Left lung (tissue), 10 donors: Measurements from ENCODE around the gene DNAH2. TPM values are rescaled to one million over a fixed set of nuclear protein-coding genes. Genes with fewer than 3 reads are reported as not detected.

Experiments
- ATAC-seq: fragments of 200-7000 bp; cut with Tn5 transposase; one replicate; pipeline ENCODE4 v1.9.1; 2020; ENCODE audit warnings: moderate library complexity
- DNase-seq, 4 donors: peaks; one replicate each; pipeline ENCODE4 v3.0.0-alpha.2; 2013 to 2020
- H3K27ac ChIP-seq, 2 donors: fragments of 200-600 bp; sonication (generic) in 1 of 2; one replicate each; pipeline versions ENCODE4 v1.5.0 to v1.8.0; 2020 to 2021
- H3K27me3 ChIP-seq, 2 donors: fragments of 200-600 bp; sonication (generic) in 1 of 2; one replicate each; pipeline versions ENCODE4 v1.5.0 to v1.8.0; 2020 to 2021
- H3K36me3 ChIP-seq, 2 donors: fragments of 200-600 bp; sonication (generic) in 1 of 2; one replicate each; pipeline versions ENCODE4 v1.5.0 to v1.8.0; 2020 to 2021
- H3K4me1 ChIP-seq, 2 donors: fragments of 200-600 bp; one replicate each; pipeline ENCODE4 v1.8.0; 2021
- H3K4me3 ChIP-seq, 2 donors: fragments of 200-600 bp; sonication (generic) in 1 of 2; one replicate each; pipeline versions ENCODE4 v1.5.0 to v1.8.0; 2020 to 2021; ENCODE audit warnings: mild to moderate bottlenecking in 1 of 2
- H3K9me3 ChIP-seq, 2 donors: fragments of 200-600 bp; sonication (generic) in 1 of 2; one replicate each; pipeline versions ENCODE4 v1.5.0 to v1.8.0; 2020 to 2021
- CTCF ChIP-seq, 2 donors: fragments of 200-600 bp; sonication (generic) in 1 of 2; IDR thresholded peaks; one replicate each; pipeline versions ENCODE4 v1.5.0 to v1.8.0; 2021; ENCODE audit warnings: antibody characterized with exemption in 2 of 2
- intact Hi-C, 2 donors: fragments of 100-400 bp; cut with DNase I; formaldehyde crosslinking; loops; one replicate each; pipeline versions ENCODE4 v1.11.2 to v1.14.2; 2022
- polyA plus RNA-seq, 6 donors: library from polyadenylated mRNA; unstranded; fragments of 120-200 nt; gene quantifications; one replicate each; pipeline ENCODE4 v1.2.1, GENCODE V29; 2013; ENCODE audit not compliant: insufficient read length in 6 of 6
- total RNA-seq, 2 donors: library from RNA; stranded (reverse); fragmentation: NEBNext Ultra II Directional; extraction: Animal tissue kit (Norgen Biotek cat#: 25700); gene quantifications; one replicate each; pipeline ENCODE4 v1.2.1, GENCODE V29; 2021
- donor health status: DM: no; HTN: yes; CAD: no.
- donor health status: DM: no; HTN: no; CAD: no.

Gene DNAH2
- total and polyA plus RNA-seq, 8 donors = 0.67 to 4.5 (median 2.6) TPM

GRCh38 chr17:7825206-7825990 is 107.9 kb downstream of the DNAH2 start:
- intact Hi-C loops = no loop called here
- no peaks in the 10 kb centered on the region for H3K9me3 ChIP-seq
- H3K36me3 ChIP-seq = no peaks in the 10 kb centered on the region
- H3K27ac ChIP-seq = no peak overlapping the region
- no peak for TF ChIP-seq CTCF (IDR thresholded peaks at IDR 0.05)
- DNase-seq = no peak
- H3K27me3 ChIP-seq = no peaks in the 10 kb centered on the region
- no peak for ATAC-seq
- H3K4me1 ChIP-seq = no peaks in the 10 kb centered on the region
- H3K4me3 ChIP-seq = no peak overlapping the region

- DNase-seq = no peak
- intact Hi-C loops = no loop called here
- Histone ChIP-seq H3K4me1 (peaks cover 0 to 13% of the 10 kb centered on the region in 2 donors), H3K27ac (no peak overlapping the region), H3K27me3 (no peaks in the 10 kb centered on the region), H3K4me3 (no peak overlapping the region), H3K36me3 (no peaks in the 10 kb centered on the region), H3K9me3 (no peaks in the 10 kb centered on the region)
- ATAC-seq = no peak
- no peak for TF ChIP-seq CTCF (IDR thresholded peaks at IDR 0.05)
Observed at GRCh38 chr17:7830616-7831015, 113.1 kb downstream of the DNAH2 start.

- Histone ChIP-seq H3K36me3 (no peaks in the 10 kb centered on the region), H3K4me3 (no peak overlapping the region), H3K27ac (no peak overlapping the region), H3K27me3 (no peaks in the 10 kb centered on the region), H3K4me1 (peaks cover 0 to 16% of the 10 kb centered on the region in 2 donors), H3K9me3 (no peaks in the 10 kb centered on the region)
- TF ChIP-seq CTCF (IDR thresholded peaks at IDR 0.05) = no peak
- DNase-seq = no peak
- ATAC-seq = no peak
- intact Hi-C loops = no loop called here
Observed at GRCh38 chr17:7831233-7831632, 113.7 kb downstream of the DNAH2 start.

- Histone ChIP-seq H3K9me3 (no peaks in the 10 kb centered on the region), H3K36me3 (no peaks in the 10 kb centered on the region), H3K27me3 (no peaks in the 10 kb centered on the region), H3K4me3 (no peak overlapping the region), H3K27ac (no peak overlapping the region), H3K4me1 (peaks cover 5 to 28% of the 10 kb centered on the region in 2 donors)
- DNase-seq = no peak
- ATAC-seq = no peak
- TF ChIP-seq CTCF (IDR thresholded peaks at IDR 0.05) = no peak
- intact Hi-C loops = no loop called here
Observed at GRCh38 chr17:7832431-7832830, 114.9 kb downstream of the DNAH2 start.

GRCh38 chr17:7833011-7833794 is 115.7 kb downstream of the DNAH2 start:
- H3K4me1 ChIP-seq = peaks cover 9 to 33% of the 10 kb centered on the region in 2 donors
- ATAC-seq = no peak
- no peaks in the 10 kb centered on the region for H3K27me3 ChIP-seq
- peak overlapping the region; percentile 82 to 83 for H3K4me3 ChIP-seq
- peak overlapping the region in 1 of 2 donors; percentile 98 for H3K27ac ChIP-seq
- no peaks in the 10 kb centered on the region for H3K9me3 ChIP-seq
- DNase-seq = no peak
- TF ChIP-seq CTCF (IDR thresholded peaks at IDR 0.05) = no peak
- intact Hi-C loops = no loop called here
- H3K36me3 ChIP-seq = no peaks in the 10 kb centered on the region
